ENCODE results near the gene PLCG1.

PLCG1 gene

DNA sequence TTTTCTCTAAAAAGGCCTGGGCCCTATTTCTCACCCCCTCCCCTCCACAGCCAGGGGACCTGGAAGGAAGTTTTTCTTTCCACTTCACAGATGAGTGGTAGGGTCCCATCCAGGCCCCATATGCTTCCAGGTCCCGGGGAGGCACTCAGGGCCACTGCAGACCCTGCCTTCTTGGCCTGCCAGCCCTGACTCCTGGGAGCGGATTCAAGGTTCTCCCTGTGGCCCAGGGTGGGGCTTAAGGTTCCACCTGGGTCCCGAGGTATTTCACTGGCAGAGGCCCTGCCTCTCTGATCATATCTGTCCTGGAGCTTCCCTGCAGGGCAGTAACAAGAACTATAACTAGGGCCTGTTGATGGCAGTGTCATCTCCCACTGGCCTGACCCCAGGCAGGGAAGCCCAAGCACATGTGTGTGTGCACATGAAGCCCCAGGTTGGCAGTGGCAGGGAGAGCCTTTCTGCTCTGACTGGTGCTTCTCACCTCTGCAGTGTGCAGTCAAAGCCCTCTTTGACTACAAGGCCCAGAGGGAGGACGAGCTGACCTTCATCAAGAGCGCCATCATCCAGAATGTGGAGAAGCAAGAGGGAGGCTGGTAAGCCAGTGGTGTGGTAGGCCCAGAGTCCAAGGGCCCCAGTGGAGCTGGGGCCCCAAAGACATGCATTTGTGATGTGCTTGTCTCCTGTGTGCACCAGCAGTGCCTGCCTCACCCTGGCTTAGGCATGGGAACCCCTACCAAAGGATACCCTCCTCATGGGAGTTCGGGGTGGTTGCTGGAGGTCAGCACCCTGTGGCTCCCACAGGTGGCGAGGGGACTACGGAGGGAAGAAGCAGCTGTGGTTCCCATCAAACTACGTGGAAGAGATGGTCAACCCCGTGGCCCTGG is 31.2 kb downstream of the PLCG1 start:
- no peak for DNase-seq

DNA sequence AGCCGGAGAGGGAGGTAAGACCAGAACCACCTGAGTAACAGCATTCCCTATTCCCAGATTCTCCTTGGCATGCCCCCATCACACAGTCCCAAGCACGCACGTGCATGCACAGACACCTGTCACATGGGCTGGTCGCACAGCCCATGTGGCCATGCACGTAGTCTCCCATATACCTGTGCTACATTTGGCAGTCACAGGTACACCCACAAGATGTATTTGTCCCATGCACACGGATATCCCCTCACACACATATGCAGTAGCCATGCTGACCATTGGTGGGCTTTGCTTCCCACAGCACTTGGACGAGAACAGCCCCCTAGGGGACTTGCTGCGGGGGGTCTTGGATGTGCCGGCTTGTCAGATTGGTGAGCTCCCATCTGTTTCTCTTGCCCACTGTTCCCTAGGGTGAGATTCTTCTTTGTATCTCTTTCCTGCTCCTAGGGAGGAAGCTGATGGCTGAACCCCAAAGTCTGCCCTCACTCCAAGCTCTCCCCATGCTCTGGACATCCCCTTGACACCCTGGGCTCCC is 31.9 kb downstream of the PLCG1 start:
- no peak for DNase-seq

- DNase-seq: no peak
Observed at GRCh38 chr20:41169791-41170351, 32.5 kb downstream of the PLCG1 start.

DNA sequence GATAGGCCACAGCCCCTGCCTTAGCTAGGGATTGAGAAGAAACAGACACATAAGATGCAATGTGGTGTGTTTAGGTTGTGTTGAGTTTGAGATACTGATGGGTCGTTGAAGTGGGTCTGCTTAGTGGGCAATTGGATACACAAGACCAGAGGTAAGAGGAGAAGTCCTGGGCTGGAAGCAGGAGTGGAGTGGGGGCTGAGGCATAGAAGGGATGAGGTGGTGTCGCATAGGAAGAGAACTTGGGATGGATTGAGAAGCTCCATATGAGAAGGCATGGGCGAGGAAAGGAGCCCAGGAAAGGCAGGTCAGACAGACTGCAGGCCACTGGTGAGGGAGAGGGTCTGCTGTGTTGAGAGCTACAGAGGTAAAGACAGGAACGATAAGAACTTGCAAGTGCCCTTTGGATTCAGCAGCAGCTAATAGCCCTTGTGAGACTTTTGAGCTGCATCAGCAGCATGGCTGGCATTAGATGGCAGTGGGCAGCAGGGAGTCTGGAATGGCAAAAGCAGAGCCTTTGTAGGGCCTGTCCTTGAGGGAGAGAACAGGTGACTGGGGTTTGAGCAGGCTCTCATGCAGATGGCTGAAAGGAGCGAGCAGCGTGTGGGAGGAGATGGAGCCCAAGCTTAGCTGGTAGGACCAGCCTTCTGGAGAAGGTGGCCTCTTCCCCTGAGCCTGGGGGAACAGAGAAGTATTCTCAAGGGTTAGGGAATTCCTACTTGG is 33.2 kb downstream of the PLCG1 start:
- no peak for DNase-seq

DNA sequence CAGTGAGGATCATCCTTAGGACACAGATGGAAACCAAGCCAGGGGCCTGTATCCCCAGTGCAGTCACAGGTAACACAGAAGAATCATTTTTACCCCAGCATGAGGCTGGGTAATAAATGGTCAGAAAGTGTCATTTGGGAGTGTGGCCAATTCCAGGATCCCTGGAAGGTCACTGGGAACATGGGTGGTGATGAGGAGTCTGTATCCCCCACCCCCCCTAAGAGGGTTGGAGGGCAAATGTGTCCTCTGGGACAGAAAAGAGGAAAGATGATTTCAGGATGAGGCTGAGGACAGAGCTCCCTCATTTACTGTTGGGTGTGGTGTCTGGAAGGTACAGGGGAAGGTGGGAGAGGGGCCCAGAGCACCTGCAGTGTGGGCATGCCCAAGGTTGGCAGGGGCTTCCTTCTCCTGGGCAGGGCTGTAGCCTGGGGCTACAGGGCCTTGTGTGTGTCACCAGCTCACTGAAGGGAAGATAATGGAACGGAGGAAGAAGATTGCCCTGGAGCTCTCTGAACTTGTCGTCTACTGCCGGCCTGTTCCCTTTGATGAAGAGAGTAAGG is 34.5 kb downstream of the PLCG1 start:
- no peak for DNase-seq

- no peak for DNase-seq
Observed at GRCh38 chr20:41172296-41173140, 35.2 kb downstream of the PLCG1 start.

DNA sequence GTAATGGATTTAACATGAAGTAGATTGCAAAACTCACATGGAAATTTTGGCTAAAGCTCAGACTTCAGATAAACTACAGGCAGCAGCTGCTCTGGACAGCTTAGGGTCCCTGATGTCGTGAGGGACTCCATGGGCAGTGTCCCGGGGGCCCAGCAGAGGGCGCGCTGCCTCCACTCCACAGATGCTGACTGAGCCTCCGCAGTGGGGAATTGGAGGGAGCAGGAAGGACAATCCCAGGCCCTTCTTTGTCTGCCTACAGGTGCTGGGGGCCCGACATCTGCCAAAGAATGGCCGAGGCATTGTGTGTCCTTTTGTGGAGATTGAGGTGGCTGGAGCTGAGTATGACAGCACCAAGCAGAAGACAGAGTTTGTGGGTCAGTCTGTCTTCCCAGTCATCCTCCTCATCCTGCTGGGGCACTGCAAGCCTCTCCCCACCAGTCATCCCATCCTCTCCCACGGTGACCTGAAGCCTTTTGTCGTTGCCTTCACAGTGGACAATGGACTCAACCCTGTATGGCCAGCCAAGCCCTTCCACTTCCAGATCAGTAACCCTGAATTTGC is 35.9 kb downstream of the PLCG1 start:
- peak; percentile 60 to 65 for DNase-seq

- no peak for DNase-seq
Observed at GRCh38 chr20:41173791-41174341, 36.5 kb downstream of the PLCG1 start.

- no peak for DNase-seq
Observed at GRCh38 chr20:41174373-41174772, 37.0 kb downstream of the PLCG1 start.

- no peak for DNase-seq
Observed at GRCh38 chr20:41174782-41175181, 37.4 kb downstream of the PLCG1 start.

DNA sequence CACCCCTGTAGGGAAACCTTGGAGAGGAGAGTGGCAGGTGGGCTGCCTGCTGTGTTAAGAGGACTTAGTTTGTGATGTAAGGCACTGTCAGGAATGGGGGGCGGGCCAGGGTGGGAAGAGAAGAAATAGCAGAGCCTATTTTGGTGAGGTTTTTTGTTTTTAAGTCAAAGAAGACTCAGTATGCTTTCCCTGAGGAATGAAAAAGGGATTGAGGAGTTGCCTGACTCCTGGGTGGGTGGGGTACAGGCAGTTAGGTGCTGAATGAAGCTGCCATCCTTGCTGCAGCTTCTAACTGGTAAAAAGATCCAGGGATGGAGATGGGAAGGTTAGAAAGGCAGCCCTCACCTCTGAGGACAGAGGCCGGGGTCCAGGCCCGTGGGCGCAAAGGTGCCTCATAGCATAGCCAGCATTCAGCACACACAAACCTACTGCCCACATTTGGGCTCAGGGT is 37.9 kb downstream of the PLCG1 start:
- no peak for DNase-seq

DNA sequence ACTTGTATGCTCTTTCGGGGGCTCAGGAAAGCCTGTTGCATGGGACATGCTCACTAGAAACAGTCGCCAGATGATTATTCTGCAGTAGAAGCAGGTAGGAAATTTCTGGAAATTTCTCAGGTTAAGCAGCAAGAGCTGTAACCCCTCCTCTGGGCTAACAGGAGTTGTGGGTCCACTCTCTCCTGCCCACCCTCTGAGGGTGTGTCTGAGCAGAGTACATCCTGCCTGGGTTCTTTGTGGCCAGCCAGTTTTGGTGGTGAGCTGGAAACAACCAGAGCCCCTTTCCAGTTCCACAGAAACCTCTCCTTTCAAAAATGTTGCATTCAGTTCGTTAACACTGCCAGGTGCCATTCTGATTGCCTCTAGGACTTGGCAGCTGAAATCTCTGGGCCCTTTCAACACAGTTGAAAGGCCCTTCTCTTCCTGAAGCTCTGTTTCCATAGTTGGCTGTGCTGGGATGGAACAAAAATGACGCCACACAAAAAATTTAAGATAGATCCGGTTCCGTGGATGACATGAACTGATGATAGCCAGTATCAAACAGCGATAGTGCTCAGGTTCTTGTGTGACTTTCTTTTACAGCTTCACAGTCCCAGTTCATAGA is 38.5 kb downstream of the PLCG1 start:
- no peak for DNase-seq

DNA sequence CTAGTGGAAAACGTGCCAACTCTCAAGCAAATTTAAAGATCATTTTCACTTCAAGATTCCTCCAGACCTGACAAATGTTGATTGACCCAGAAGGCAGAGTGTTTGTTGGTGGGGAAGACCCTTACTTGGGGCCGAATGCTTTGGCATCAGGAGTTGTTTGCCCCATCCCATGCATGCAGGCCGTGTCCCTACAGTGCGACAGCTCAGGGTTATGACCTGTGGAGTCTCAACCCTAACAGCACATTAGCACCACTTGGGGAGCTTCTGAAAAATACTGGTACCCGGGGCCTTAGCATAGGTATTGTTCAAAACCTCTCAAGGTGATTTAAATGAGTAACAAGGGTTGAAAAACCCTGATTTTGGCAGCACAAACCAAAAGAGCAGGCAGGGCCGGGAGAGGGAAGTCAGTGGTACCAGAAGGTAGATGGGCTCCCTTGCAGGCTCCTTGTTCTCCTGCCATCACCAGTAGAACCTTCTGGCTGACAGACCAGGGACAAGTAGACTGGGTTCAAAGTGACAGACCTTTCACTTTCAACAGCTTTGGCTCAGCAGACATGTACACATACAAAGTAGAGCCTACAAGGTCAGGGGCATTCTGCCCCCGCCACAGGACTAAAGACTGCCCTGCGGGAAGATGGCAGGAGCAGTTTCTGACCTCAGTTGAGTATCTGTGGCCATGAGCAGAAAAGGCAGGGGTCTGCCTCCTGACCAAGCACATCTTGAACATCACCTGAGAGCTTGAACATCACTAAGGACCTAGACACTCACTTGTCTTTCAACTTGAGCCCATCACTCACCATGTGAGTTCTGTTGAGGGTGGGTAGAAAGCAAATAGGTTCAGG is 39.6 kb downstream of the PLCG1 start:
- no peak for DNase-seq

- DNase-seq: no peak
Observed at GRCh38 chr20:41177636-41178035, 40.3 kb downstream of the PLCG1 start.

DNA sequence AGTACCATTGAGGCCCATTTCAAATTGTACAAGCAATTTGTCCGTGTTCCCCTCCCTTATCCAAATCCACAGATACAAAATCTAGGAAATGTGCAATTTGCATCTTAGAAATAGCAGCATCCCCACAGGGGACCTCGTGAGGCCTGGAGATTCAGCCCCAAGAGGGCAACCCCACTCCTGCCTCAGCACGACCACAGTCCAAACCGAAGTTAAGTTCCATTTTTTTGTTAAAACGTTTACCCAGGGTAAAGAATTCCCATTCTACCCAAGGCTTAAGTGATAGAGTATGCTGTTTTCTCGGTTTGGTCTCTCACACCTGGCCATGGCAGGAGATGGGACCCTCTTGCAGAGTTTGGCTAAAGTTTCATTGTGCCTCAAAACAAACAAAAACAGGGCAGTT is 41.2 kb downstream of the PLCG1 start:
- DNase-seq: no peak

DNA sequence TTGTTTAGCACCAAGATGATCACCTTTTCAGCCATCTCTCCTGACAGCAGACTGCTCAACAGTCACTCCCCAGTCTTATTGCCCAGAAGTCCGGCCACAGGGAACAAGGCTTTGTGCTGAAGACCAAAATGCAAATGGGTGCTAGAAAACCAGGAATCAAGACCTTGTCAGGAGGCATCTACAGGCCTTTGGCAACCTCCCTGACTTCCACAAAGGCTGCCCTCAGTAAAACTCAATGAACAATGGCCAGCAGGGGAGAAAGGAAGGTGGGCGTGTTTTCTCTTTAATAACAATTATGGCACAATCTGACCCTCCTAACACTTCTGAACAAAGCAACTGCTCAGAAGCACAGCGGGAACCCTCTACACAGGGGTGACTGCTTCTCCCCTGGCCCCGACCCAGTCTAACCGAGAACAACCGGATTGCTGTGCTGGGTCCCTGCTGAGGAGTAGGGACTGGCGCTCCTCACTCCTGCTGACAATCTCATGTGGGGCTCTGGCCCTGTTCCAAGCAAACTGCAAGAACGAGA is 41.6 kb downstream of the PLCG1 start:
- DNase-seq: no peak

- DNase-seq: no peak
Observed at GRCh38 chr20:41179961-41180360, 42.6 kb downstream of the PLCG1 start.

DNA sequence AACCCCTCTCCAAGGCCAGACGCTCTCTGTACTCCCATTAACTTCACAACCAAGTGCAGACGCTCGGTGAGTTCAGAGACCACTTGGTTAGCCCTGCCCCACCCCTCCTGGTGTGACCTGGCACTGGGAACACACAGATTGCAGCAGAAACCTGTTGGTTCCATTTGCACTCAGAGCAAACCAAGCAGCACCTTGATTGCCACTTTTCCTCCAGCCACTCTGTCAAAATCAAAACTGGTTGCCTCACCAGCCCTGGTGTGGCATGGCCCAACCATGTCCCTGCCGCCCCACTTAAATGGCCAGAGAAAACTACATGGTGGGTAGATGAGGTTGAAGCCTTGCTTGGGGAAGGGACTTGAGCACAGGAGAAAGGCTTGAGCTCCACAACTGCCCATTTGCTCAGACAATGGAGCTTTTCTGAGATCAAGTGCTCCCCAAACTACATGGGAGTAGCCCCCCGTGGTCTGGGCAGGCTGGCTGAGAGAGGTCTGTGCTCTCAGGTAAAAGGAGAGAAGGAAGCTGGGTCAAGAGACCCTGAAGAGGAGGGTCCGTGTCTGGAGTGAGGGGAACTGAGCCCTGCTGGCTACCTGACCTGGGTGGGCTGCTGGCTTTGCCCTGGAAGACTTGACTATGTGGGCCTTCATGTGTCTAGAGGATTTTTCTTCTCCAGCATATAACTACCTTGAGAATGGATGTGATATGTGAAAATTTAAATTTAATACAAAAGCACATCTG is 43.4 kb downstream of the PLCG1 start:
- DNase-seq: no peak

- no peak for DNase-seq
Observed at GRCh38 chr20:41181567-41181966, 44.2 kb downstream of the PLCG1 start.
